ENCODE data around the gene CADPS. TPM values are rescaled to one million over a fixed set of nuclear protein-coding genes. Genes with fewer than 3 reads are reported as not detected.

CADPS gene
- total RNA-seq, 4 donors from 2014 or later = 0.82 to 13.2 TPM; not detected in 2

- TF ChIP-seq POLR2A (IDR thresholded peaks at IDR 0.05) = no peak
- Histone ChIP-seq H3K36me3 (no peaks in the 10 kb centered on the region), H3K27ac (no peak overlapping the region), H3K27me3 (no peaks in the 10 kb centered on the region), H3K4me3 (no peak overlapping the region), H3K4me1 (no peaks in the 10 kb centered on the region), H3K9me3 (no peaks in the 10 kb centered on the region)
- intact Hi-C loops (cut with DNase I; ENCODE audit: low total_unique reads) = no loop called here
- DNase-seq = no peak
Observed at GRCh38 chr3:62502315-62503300, 372.6 kb downstream of the CADPS start.

DNA sequence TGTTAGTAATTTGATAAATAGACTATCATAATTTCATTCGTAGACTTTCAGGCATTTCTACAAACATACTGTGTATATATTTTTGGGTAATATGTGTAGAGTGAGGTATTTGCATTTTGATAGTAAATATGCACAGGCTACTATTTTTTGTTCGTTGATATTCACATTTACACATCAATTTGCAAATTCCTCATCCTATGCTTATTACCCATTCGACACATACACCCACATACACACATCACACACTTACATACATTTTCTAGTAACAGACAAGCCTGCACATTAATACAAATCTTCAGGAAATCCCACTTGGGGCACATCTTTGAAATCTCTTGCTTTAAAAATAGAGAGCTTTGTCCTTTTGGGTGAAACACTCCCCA, 373.9 kb downstream of the CADPS start:
- Histone ChIP-seq H3K27ac (no peak overlapping the region), H3K4me1 (no peaks in the 10 kb centered on the region), H3K36me3 (no peaks in the 10 kb centered on the region), H3K27me3 (no peaks in the 10 kb centered on the region), H3K9me3 (no peaks in the 10 kb centered on the region), H3K4me3 (no peak overlapping the region)
- DNase-seq = no peak
- no peak for TF ChIP-seq POLR2A (IDR thresholded peaks at IDR 0.05)
- no peak for TF ChIP-seq CTCF (IDR thresholded peaks at IDR 0.05)
- intact Hi-C loops (cut with DNase I; ENCODE audit: low total_unique reads) = no loop called here

GRCh38 chr3:62500556-62501288, 374.5 kb downstream of the CADPS start:
- Histone ChIP-seq H3K4me3 (no peak overlapping the region), H3K36me3 (no peaks in the 10 kb centered on the region), H3K27ac (no peak overlapping the region), H3K4me1 (no peaks in the 10 kb centered on the region), H3K27me3 (no peaks in the 10 kb centered on the region), H3K9me3 (no peaks in the 10 kb centered on the region)
- no peak for TF ChIP-seq CTCF (IDR thresholded peaks at IDR 0.05)
- TF ChIP-seq POLR2A (IDR thresholded peaks at IDR 0.05) = no peak
- intact Hi-C loops (cut with DNase I; ENCODE audit: low total_unique reads) = no loop called here
- DNase-seq = no peak

DNA sequence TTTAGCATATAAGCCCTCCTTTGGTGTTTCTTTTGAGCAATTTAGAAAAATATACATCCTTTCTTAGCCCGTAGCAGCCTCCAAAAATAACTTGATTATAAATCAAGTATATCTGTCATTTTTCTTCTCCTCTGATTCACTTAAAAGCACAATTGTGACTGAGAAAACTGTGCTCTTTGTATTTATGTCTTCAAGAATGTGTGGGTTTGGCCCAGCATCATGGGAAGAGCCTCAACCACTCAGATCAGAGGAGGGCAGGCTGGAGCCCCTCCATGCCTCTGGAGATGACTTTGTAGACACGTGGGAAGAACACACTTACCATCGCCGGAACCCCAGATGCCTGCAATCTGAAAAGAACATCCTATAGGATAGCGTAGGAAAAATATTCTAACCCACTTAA, 378.1 kb downstream of the CADPS start:
- Histone ChIP-seq H3K27ac (no peak overlapping the region), H3K4me3 (no peak overlapping the region), H3K27me3 (no peaks in the 10 kb centered on the region), H3K4me1 (no peaks in the 10 kb centered on the region), H3K9me3 (no peaks in the 10 kb centered on the region), H3K36me3 (no peaks in the 10 kb centered on the region)
- TF ChIP-seq CTCF (IDR thresholded peaks at IDR 0.05) (no peak), POLR2A (IDR thresholded peaks at IDR 0.05) (no peak)
- no peak for DNase-seq
- intact Hi-C loops (cut with DNase I; ENCODE audit: low total_unique reads) = no loop called here

GRCh38 chr3:62496503-62496902, 378.7 kb downstream of the CADPS start:
- H3K27ac ChIP-seq = no peak overlapping the region
- no peaks in the 10 kb centered on the region for H3K27me3 ChIP-seq
- intact Hi-C loops (cut with DNase I; ENCODE audit: low total_unique reads) = no loop called here
- no peak for DNase-seq
- no peaks in the 10 kb centered on the region for H3K9me3 ChIP-seq
- H3K4me1 ChIP-seq = no peaks in the 10 kb centered on the region
- H3K36me3 ChIP-seq = no peaks in the 10 kb centered on the region
- H3K4me3 ChIP-seq = no peak overlapping the region
- TF ChIP-seq CTCF (IDR thresholded peaks at IDR 0.05) (no peak), POLR2A (IDR thresholded peaks at IDR 0.05) (no peak)
